GM12878 (cell line): Measurements from ENCODE around the gene ZNF283. TPM values are rescaled to one million over a fixed set of nuclear protein-coding genes. Genes with fewer than 3 reads are reported as not detected.

ENCODE experiments used
- ATAC-seq: fragments of 200-7000 bp; cut with Tn5 transposase; 3 replicates; pipeline ENCODE4 v1.9.1; 2020; ENCODE audit warnings: mild to moderate bottlenecking, moderate library complexity
- BruUV-seq: library from RNA; stranded (reverse); fragments of 400-500 nt; replicated peaks from 2 replicates; lab custom pipeline; 2021; lab: Mats Ljungman, UMichigan
- CTCF ChIA-PET: fragments of 300-600 bp; sonication (Branson Sonifier 250); formaldehyde crosslinking; extraction: SDS; loops from one replicate; lab custom pipeline; 2021; ENCODE audit warnings: inconsistent platforms; lab: Yijun Ruan, JAX
- POLR2A ChIA-PET: fragments of 350-600 bp; formaldehyde crosslinking; extraction: SDS; loops from one replicate; lab custom pipeline; 2021; ENCODE audit warnings: inconsistent platforms; lab: Charles Lee
- RAD21 ChIA-PET: fragments of 300-600 bp; sonication (Branson Sonifier 250); formaldehyde crosslinking; loops from one replicate; lab custom pipeline; 2023; ENCODE audit warnings: antibody characterized with exemption; ENCODE audit not compliant: unreplicated experiment; lab: Charles Lee
- SMC1A ChIA-PET: fragments of 300-600 bp; sonication (Branson Sonifier 250); formaldehyde crosslinking; loops from one replicate; lab custom pipeline; 2023; ENCODE audit not compliant: unreplicated experiment, uncharacterized antibody; lab: Charles Lee
- DNase-seq: peaks from one replicate; pipeline ENCODE4 v3.0.0-alpha.2; 2011; ENCODE audit warnings: low read depth, low spot score
- FAIRE-seq: peaks from 3 replicates; lab custom pipeline; 2011; peaks lifted over from hg19 to GRCh38; lab: Jason Lieb, UNC
- H2AFZ ChIP-seq: 2 replicates; pipeline ENCODE4 v1.6.0; 2011; ENCODE audit warnings: low read depth, low read length, control low read depth; ENCODE audit not compliant: control insufficient read depth
- H3K27ac ChIP-seq: 2 replicates; pipeline ENCODE4 v1.5.1; 2011; ENCODE audit warnings: control low read depth; ENCODE audit not compliant: control insufficient read depth, insufficient read depth
- H3K27me3 ChIP-seq, 2 experiments: replicated peaks in 1 of 2; 2 replicates each; pipeline versions ENCODE4 v1.6.0 to v1.6.1; 2011; ENCODE audit warnings: low read length in 1 of 2; ENCODE audit not compliant: control insufficient read depth in 2 of 2, insufficient read depth in 2 of 2
- H3K36me3 ChIP-seq, 2 experiments: 2 replicates each; pipeline ENCODE4 v1.5.1; 2011; ENCODE audit warnings: low read length in 1 of 2; ENCODE audit not compliant: control insufficient read depth in 2 of 2, insufficient read depth in 2 of 2
- H3K4me1 ChIP-seq: 2 replicates; pipeline ENCODE4 v1.6.1; 2011; ENCODE audit warnings: mild to moderate bottlenecking, low read length, moderate library complexity, mixed read lengths; ENCODE audit not compliant: control insufficient read depth, insufficient read depth
- H3K4me2 ChIP-seq: 2 replicates; pipeline ENCODE4 v1.6.0; 2011; ENCODE audit warnings: control low read depth; ENCODE audit not compliant: control insufficient read depth, insufficient read depth
- H3K4me3 ChIP-seq: fragments of 200-600 bp; sonication (generic); 2 replicates; pipeline ENCODE4 v1.5.1; 2016
- H3K79me2 ChIP-seq: 2 replicates; pipeline ENCODE4 v1.6.0; 2011; ENCODE audit warnings: low read length; ENCODE audit not compliant: control insufficient read depth, insufficient read depth
- H3K9ac ChIP-seq: 2 replicates; pipeline ENCODE4 v1.8.0; 2011; ENCODE audit warnings: low read length, control low read depth, mixed read lengths; ENCODE audit not compliant: control insufficient read depth, insufficient read depth
- H3K9me3 ChIP-seq: replicated peaks from 3 replicates; pipeline ENCODE4 v1.5.1; 2011; ENCODE audit warnings: mild to moderate bottlenecking, low read length; ENCODE audit not compliant: control insufficient read depth, insufficient read depth
- H4K20me1 ChIP-seq: 2 replicates; pipeline ENCODE4 v1.6.0; 2011; ENCODE audit not compliant: control insufficient read depth, insufficient read depth
- BCL3 ChIP-seq: IDR thresholded peaks from 2 replicates; pipeline ENCODE4 v1.6.1; 2011; ENCODE audit warnings: borderline replicate concordance, low read depth, mild to moderate bottlenecking, moderate library complexity, low read length; ENCODE audit not compliant: insufficient read depth, poor library complexity, severe bottlenecking
- CBFB ChIP-seq: IDR thresholded peaks from 2 replicates; pipeline ENCODE4 v1.6.1; 2016; ENCODE audit warnings: antibody characterized with exemption, low read depth
- CREM ChIP-seq: IDR thresholded peaks from 2 replicates; pipeline ENCODE4 v1.6.1; 2014; ENCODE audit warnings: antibody characterized with exemption, low read depth
- DPF2 ChIP-seq: fragments of 450-650 bp; IDR thresholded peaks from 2 replicates; pipeline ENCODE4 v1.6.1; 2017; ENCODE audit warnings: mild to moderate bottlenecking
- POLR2A ChIP-seq: IDR thresholded peaks from 2 replicates; pipeline ENCODE4 v1.6.1; 2011; ENCODE audit warnings: low read depth, mild to moderate bottlenecking, low read length
- WGBS: methylation state at CpG from one replicate; pipeline ENCODE4 v1.1.6; 2016; ENCODE audit warnings: low lambda C conversion rate; ENCODE audit not compliant: insufficient replicate concordance, insufficient coverage; ENCODE audit errors: missing lambda C conversion rate; 5-methylcytosine and 5-hydroxymethylcytosine counted together
- in situ Hi-C: fragments of 300-500 bp; cut with MboI; formaldehyde crosslinking; loops from 9 replicates; pipeline ENCODE4 v1.14.3; 2018; ENCODE audit warnings: mixed read lengths
- intact Hi-C: fragments of 100-400 bp; cut with micrococcal nuclease; formaldehyde crosslinking; loops from one replicate; pipeline ENCODE4 v1.14.2; 2022; ENCODE audit not compliant: unreplicated experiment
- polyA plus RNA-seq, 11 experiments: library from polyadenylated mRNA; depleted of rRNA in 4 of 11; unstranded in 6 of 11; stranded (reverse) in 5 of 11; fragments of >200 nt; fragmentation: Nextera tagmentation in 4 of 11; fragmentation: Illumina TruSeq in 1 of 11; extraction: Ambion mirVana in 4 of 11; extraction: Trizol in 1 of 11; gene quantifications; 1 replicate in 1 of 11; 2 replicates in 10 of 11; pipeline versions ENCODE4 v1.2.1 to v1.2.3, GENCODE V29; 2011 to 2016; ENCODE audit warnings: inconsistent platforms in 2 of 11, missing spikeins in 2 of 11, low read depth in 1 of 11
- total RNA-seq, 4 experiments: library from RNA; depleted of rRNA in 3 of 4; stranded (reverse); fragments of >200 nt in 3 of 4; fragmentation: Illumina TruSeq in 1 of 4; extraction: Trizol in 1 of 4; gene quantifications; 2 replicates each; pipeline versions ENCODE4 v1.2.1 to v1.2.3, GENCODE V29; 2013 to 2021

Gene ZNF283
- total and polyA plus RNA-seq, 10 of the 15 experiments (the other 5 are each of a cell fraction or from before 2014, with no cell fraction given), result 2.2 to 7.8 (median 3.7) TPM

DNA sequence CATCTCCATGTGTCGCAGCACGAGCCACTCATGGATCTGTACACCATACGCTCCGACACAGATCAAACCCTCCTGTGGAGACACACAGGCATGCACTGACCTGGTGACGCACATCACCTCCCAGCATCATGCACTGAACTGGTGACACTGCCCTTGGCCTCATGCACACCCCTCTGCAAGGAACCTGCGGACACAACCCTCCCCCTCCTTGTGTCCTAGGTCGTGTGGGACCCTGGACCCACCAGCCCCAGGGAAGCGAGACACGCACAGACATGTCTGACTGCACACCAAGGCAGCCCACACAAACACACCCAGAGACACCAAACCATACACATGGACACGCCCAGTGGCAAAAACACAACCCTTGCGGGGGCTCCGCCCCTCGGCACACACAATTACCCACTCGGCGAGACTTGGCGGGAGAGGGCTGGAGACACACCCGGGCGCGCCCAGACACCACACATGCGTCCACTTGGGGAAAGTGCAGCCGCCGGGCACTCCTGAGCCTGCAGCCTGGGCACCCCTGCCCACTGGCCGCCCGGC is 44.4 kb upstream of the ZNF283 start:
- BruUV-seq, result no TSS peak
- FAIRE-seq, result no peak
- peaks cover 35% of the 10 kb centered on the region for H3K79me2 ChIP-seq
- no peak overlapping the region for H3K27ac ChIP-seq
- WGBS, result 21% methylated on average over 24 of the region's 24 CpGs
- intact Hi-C loops (loop anchor here (10.0 kb wide), 1 partner anchor 338 kb away; no protein-coding TSS in a partner anchor), in situ Hi-C loops (no loop called here)
- H3K4me1 ChIP-seq, result peaks cover 55% of the 10 kb centered on the region
- TF ChIP-seq POLR2A (peak; percentile 48), CBFB (no peak), DPF2 (no peak), CREM (peak; percentile 37), BCL3 (peak; percentile 26)
- H2AFZ ChIP-seq, result no peak overlapping the region
- no peak for DNase-seq
- ATAC-seq, result no peak
- SMC1A ChIA-PET, result interaction anchor here (8.0 kb wide), 1 partner anchor 22 kb away, joined by 325 read pairs; the partner anchor contains the start of gene SMG9
- no peaks in the 10 kb centered on the region for H3K27me3 ChIP-seq
- H3K4me3 ChIP-seq, result peak overlapping the region; percentile 35; the same call in 1 of the 2 replicates
- H4K20me1 ChIP-seq, result no peaks in the 10 kb centered on the region
- H3K36me3 ChIP-seq, result no peaks in the 10 kb centered on the region
- no peak overlapping the region for H3K9ac ChIP-seq
- RAD21 ChIA-PET, result interaction anchor here (2.4 kb wide), 1 partner anchor 23 kb away, joined by 5 read pairs; no protein-coding TSS in a partner anchor
- POLR2A ChIA-PET, result interaction anchor here (8.4 kb wide), 1 partner anchor 35 kb away, joined by 79 read pairs; no protein-coding TSS in a partner anchor
- peak overlapping the region; percentile 83 for H3K4me2 ChIP-seq
- CTCF ChIA-PET, result interaction anchor here (8.6 to 9.2 kb wide), 2 partner anchors 22 to 36 kb away, joined by 144 to 324 read pairs; partner anchors contain the start of gene SMG9
- H3K9me3 ChIP-seq, result no peaks in the 10 kb centered on the region
